Measurements from ENCODE around the gene UST. TPM values are rescaled to one million over a fixed set of nuclear protein-coding genes. Genes with fewer than 3 reads are reported as not detected.

The UST gene
- total RNA-seq, 1 experiment from 2014 or later: 6.1 TPM

DNA sequence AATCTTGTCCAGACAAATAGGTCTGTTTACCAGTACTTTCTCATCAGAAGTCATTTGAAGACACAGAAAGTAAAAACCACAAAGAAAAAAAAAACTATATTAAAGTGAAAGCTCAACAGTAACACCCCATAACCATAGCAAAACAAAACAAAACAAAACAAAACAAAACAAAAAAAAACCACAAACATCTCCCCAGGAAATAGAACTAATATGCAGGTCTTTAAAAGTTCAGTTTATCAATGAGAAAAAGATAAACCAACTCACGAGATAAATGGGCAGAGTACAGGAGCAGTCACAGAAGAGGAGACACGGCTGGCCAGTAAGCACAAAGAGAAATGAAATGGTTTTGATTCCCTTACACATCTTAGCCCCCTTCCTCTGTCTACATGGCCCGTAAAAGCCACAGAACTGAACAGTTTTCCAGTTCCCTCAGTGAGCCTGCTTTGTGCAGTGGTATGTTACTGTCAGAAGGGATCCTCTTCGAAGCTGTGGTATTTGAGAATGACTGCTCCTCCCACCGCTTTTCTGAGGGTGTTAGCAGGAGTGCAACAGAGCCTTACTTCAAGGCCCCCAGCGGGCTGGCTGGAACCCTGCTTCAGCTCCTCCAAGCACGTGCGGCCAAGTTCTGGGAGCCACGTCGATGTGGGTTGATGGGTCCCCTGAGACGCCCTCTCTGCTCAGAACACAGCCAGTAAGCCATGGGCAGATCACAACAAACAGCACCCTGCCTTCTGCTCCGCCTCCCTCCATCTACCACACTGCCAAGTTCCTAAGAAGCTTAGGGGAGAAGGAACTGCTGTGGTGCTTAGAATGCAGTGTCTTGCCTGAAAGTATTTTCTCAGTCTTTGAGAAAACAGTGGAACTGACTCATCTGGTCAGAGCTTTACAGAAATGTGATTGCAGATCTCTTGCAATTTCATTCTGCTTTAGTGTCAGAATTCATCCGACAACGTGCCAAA, 14.0 kb downstream of the UST start:
- no peak for DNase-seq (ENCODE audit: low read depth, low spot score)
- ChIA-PET RAD21 (ENCODE audit: low non-redundant PET in 1 of 2, low total read pairs in 2 of 2, uncharacterized antibody in 2 of 2, unreplicated experiment in 2 of 2) (no interaction called here), POLR2A (no interaction called here), CTCF (no interaction called here)
- ATAC-seq: no peak
- H3K4me1 ChIP-seq (ENCODE audit: control insufficient read depth in 1 of 2, insufficient read depth in 2 of 2, low read length in 2 of 2): no peaks in the 10 kb centered on the region
- no peak overlapping the region for H2AFZ ChIP-seq (ENCODE audit: low read depth, low read length, poor library complexity, severe bottlenecking)
- no peaks in the 10 kb centered on the region for H3K27me3 ChIP-seq (ENCODE audit: insufficient read depth, low read length)
- TF ChIP-seq POLR2AphosphoS5 (IDR thresholded peaks at IDR 0.05; ENCODE audit: low read depth, low read length) (no peak), EZH2 (IDR thresholded peaks at IDR 0.05) (no peak), CBX3 (IDR thresholded peaks at IDR 0.05; ENCODE audit: low read depth) (no peak), TCF7L2 (IDR thresholded peaks at IDR 0.05; ENCODE audit: borderline replicate concordance, extremely low read depth, insufficient read depth, insufficient read length) (no peak), SRF (IDR thresholded peaks at IDR 0.05; ENCODE audit: low read depth) (no peak)
- no peak overlapping the region for H3K4me2 ChIP-seq (ENCODE audit: low read length)
- H4K20me1 ChIP-seq (ENCODE audit: insufficient read depth): no peaks in the 10 kb centered on the region
- no peak overlapping the region for H3K9ac ChIP-seq (ENCODE audit: low read length)
- no peaks in the 10 kb centered on the region for H3K79me2 ChIP-seq (ENCODE audit: insufficient read depth, low read length)
- no TSS peak for BruUV-seq (replicated peaks)
- H3K9me2 ChIP-seq (ENCODE audit: insufficient read depth): no peaks in the 10 kb centered on the region
- no peak overlapping the region for H3K4me3 ChIP-seq (replicated peaks in 1 of 2; ENCODE audit: low read depth in 1 of 2, low read length in 2 of 2)
- no peak overlapping the region for H3K27ac ChIP-seq (ENCODE audit: low read depth, low read length)
- intact Hi-C loops (cut with micrococcal nuclease): no loop called here
- H3K9me3 ChIP-seq (ENCODE audit: control insufficient read depth in 1 of 2, insufficient read depth in 1 of 2, low read depth in 1 of 2, low read length in 2 of 2): no peaks in the 10 kb centered on the region
- H3K36me3 ChIP-seq (ENCODE audit: control insufficient read depth in 1 of 2, insufficient read depth in 2 of 2, low read length in 2 of 2): no peaks in the 10 kb centered on the region

DNA sequence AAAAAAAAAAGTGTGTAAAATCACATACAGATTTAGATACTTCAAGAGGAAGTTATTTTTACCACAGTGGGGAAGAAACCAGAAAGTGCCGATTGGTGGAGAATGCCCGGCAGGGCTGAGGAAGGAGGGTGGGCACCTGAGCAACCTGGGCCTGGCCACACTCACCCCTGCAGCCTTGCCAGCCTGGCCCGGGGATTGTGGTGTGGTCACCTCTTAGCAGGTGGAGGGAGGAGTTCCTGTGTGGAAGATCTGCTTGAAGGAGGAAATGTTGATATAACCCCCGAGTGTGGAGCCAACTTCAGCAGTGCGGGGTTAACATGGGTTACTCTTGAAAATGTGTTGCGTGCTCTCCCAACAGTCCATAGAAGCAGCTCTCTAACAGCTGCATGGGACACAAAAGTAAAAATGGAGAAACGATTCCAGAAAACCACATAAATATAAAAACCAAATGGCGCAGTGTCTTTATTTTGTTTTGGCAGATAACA, 14.7 kb downstream of the UST start:
- no peaks in the 10 kb centered on the region for H3K27me3 ChIP-seq (ENCODE audit: insufficient read depth, low read length)
- TF ChIP-seq FOSL1 (IDR thresholded peaks at IDR 0.05; ENCODE audit: low read depth) (no peak), SIN3A (IDR thresholded peaks at IDR 0.05; ENCODE audit: low read depth) (no peak), ZFX (IDR thresholded peaks at IDR 0.05) (no peak), JUND (IDR thresholded peaks at IDR 0.05) (no peak), POLR2A (IDR thresholded peaks at IDR 0.05; ENCODE audit: borderline replicate concordance, extremely low read depth, insufficient read depth, insufficient read length) (no peak), EZH2 (IDR thresholded peaks at IDR 0.05) (no peak), ZNF274 (IDR thresholded peaks at IDR 0.05; ENCODE audit: low read depth, low read length) (no peak), SP1 (IDR thresholded peaks at IDR 0.05; ENCODE audit: low read depth) (no peak), TCF7L2 (IDR thresholded peaks at IDR 0.05; ENCODE audit: borderline replicate concordance, extremely low read depth, insufficient read depth, insufficient read length) (no peak), EGR1 (IDR thresholded peaks at IDR 0.05; ENCODE audit: low read depth) (no peak)
- TF ChIP-seq, protein P1, sequence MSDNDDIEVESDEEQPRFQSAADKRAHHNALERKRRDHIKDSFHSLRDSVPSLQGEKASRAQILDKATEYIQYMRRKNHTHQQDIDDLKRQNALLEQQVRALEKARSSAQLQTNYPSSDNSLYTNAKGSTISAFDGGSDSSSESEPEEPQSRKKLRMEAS (IDR thresholded peaks at IDR 0.05): no peak
- TF ChIP-seq, protein P2, sequence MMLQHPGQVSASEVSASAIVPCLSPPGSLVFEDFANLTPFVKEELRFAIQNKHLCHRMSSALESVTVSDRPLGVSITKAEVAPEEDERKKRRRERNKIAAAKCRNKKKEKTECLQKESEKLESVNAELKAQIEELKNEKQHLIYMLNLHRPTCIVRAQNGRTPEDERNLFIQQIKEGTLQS (IDR thresholded peaks at IDR 0.05): no peak
- H3K79me2 ChIP-seq (ENCODE audit: insufficient read depth, low read length): no peaks in the 10 kb centered on the region
- intact Hi-C loops (cut with micrococcal nuclease): no loop called here
- H3K4me3 ChIP-seq (replicated peaks in 1 of 2; ENCODE audit: low read depth in 1 of 2, low read length in 2 of 2): no peak overlapping the region
- H3K36me3 ChIP-seq (ENCODE audit: control insufficient read depth in 1 of 2, insufficient read depth in 2 of 2, low read length in 2 of 2): no peaks in the 10 kb centered on the region
- H2AFZ ChIP-seq (ENCODE audit: low read depth, low read length, poor library complexity, severe bottlenecking): no peak overlapping the region
- no peaks in the 10 kb centered on the region for H3K4me1 ChIP-seq (ENCODE audit: control insufficient read depth in 1 of 2, insufficient read depth in 2 of 2, low read length in 2 of 2)
- H4K20me1 ChIP-seq (ENCODE audit: insufficient read depth): no peaks in the 10 kb centered on the region
- H3K9me2 ChIP-seq (ENCODE audit: insufficient read depth): no peaks in the 10 kb centered on the region
- ATAC-seq (no peak), DNase-seq (ENCODE audit: low read depth, low spot score) (no peak)
- no peak overlapping the region for H3K4me2 ChIP-seq (ENCODE audit: low read length)
- POLR2A ChIA-PET: no interaction called here
- no TSS peak for BruUV-seq (replicated peaks)
- no peak overlapping the region for H3K27ac ChIP-seq (ENCODE audit: low read depth, low read length)
- H3K9ac ChIP-seq (ENCODE audit: low read length): no peak overlapping the region
- RAD21 ChIA-PET (ENCODE audit: low non-redundant PET in 1 of 2, low total read pairs in 2 of 2, uncharacterized antibody in 2 of 2, unreplicated experiment in 2 of 2): no interaction called here
- no peaks in the 10 kb centered on the region for H3K9me3 ChIP-seq (ENCODE audit: control insufficient read depth in 1 of 2, insufficient read depth in 1 of 2, low read depth in 1 of 2, low read length in 2 of 2)
- CTCF ChIA-PET: no interaction called here
